ENCODE results near the gene HOXB1. TPM values are rescaled to one million over a fixed set of nuclear protein-coding genes. Genes with fewer than 3 reads are reported as not detected.

The HOXB1 gene
- total and polyA plus RNA-seq, 10 donors = 0.06 TPM; not detected in 9

DNA sequence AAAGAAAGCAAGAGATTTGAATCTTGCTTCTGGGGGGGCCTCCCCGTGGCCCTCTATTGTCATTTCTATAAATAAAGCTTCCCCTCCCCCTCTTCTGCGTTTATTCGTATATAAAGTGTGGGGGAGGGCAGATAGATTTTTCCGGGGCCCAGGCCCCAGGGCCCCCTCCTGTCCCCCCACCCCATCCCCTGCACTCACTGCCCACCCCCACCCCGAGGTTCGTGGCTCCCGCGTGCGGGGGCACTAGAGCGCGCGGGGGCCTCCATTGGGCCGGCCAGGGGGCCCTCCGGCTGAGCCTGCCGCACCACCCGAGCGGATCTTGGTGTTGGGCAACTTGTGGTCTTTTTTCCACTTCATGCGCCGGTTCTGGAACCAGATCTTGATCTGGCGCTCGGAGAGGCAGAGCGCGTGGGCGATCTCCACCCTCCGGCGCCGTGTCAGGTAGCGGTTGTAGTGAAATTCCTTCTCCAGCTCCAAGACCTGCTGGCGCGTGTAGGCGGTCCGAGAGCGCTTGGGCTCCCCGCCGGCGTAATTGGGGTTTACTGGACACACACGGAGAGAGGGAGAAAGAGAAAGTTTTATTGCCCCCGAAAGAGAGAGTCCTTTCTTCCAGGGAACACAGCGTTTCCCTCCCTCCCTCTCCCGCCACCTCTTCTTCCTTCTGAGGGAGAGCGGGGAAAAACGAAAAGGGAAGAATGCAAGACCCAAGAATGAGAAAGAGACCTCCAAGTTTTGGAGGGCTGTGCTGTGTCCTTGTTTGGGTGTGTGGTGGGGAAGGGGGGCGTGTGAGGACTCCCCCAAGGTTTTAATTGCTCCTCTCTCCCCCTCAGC lies 45.9 kb upstream of the HOXB1 start:
- peak overlapping the region; percentile 23 to 89 (median 81) for H3K27ac ChIP-seq
- H3K36me3 ChIP-seq = no peaks in the 10 kb centered on the region
- H3K4me1 ChIP-seq = peaks cover 5 to 73% (median 44%) of the 10 kb centered on the region in 6 donors
- no peaks in the 10 kb centered on the region for H3K9me3 ChIP-seq
- peaks cover 0 to 68% (median 50%) of the 10 kb centered on the region in 7 donors for H3K27me3 ChIP-seq (replicated peaks in 1 of 7)
- peak overlapping the region in 6 of 8 donors; percentile 15 to 85 (median 61) for H3K4me3 ChIP-seq
- intact Hi-C loops (cut with DNase I; ENCODE audit: low total_unique reads) = no loop called here
- 21 to 37% (median 29%) methylated on average over 21 to 43 of the region's 43 CpGs for WGBS, 5 donors
- no peak for DNase-seq
- TF ChIP-seq, protein P1, sequence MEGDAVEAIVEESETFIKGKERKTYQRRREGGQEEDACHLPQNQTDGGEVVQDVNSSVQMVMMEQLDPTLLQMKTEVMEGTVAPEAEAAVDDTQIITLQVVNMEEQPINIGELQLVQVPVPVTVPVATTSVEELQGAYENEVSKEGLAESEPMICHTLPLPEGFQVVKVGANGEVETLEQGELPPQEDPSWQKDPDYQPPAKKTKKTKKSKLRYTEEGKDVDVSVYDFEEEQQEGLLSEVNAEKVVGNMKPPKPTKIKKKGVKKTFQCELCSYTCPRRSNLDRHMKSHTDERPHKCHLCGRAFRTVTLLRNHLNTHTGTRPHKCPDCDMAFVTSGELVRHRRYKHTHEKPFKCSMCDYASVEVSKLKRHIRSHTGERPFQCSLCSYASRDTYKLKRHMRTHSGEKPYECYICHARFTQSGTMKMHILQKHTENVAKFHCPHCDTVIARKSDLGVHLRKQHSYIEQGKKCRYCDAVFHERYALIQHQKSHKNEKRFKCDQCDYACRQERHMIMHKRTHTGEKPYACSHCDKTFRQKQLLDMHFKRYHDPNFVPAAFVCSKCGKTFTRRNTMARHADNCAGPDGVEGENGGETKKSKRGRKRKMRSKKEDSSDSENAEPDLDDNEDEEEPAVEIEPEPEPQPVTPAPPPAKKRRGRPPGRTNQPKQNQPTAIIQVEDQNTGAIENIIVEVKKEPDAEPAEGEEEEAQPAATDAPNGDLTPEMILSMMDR (IDR thresholded peaks at IDR 0.05 in 8 of 11, conservative IDR thresholded peaks at IDR 0.05 in 3 of 11) = no peak
- peak in 1 of 3 donors; percentile 43 for TF ChIP-seq POLR2AphosphoS5 (IDR thresholded peaks at IDR 0.05)
- no peak for TF ChIP-seq POLR2A (IDR thresholded peaks at IDR 0.05)

DNA sequence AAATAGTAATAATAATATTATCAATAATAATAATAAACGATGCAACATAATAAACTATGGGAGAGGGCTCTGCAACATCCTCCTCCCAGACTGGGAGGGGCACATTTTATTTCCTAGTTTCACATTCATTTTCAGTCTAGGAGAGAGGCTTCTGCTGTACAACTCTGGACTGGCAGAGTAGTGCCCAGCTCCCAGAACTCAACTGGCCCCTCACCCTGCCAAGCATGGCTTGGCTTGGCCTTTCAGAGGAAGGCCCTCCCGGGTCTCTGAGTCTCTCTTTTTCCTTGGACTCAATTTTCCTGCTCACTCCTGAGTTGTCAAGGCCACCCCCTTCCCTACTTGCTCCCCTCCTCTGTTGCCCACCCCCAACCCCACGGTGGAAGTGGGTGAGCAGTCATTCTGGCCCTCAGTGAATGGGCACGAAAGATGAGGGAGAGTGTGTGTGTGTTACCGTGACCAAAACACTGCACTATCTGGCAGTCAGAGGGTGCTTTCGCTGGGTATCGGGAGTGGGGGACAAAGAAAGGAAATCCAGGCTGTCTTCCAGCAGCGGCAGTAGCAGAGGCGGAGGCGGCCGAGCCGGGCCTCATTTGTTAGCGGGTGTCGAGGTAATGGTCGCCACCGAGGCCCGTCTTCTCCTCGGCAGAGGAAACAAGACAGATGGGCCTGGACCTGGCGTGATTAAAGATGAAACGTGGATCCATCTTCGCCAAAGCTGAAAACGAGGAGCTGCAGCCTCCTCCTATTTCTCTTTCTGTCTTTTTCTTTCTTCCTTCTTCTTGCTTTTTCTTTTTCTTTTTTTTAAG lies 45.1 kb upstream of the HOXB1 start:
- Histone ChIP-seq H3K9me3 (no peaks in the 10 kb centered on the region), H3K4me3 (peak overlapping the region in 3 of 8 donors; percentile 55 to 85 (median 70)), H3K27me3 (replicated peaks in 1 of 7) (peaks cover 0 to 61% (median 41%) of the 10 kb centered on the region in 7 donors), H3K27ac (peak overlapping the region; percentile 23 to 89 (median 81)), H3K36me3 (no peaks in the 10 kb centered on the region), H3K4me1 (peaks cover 5 to 65% (median 40%) of the 10 kb centered on the region in 6 donors)
- WGBS, 5 donors = 48 to 65% (median 61%) methylated on average over 22 of the region's 22 CpGs
- intact Hi-C loops (cut with DNase I; ENCODE audit: low total_unique reads) = no loop called here
- DNase-seq = no peak
- peak in 2 of 3 donors; percentile 9 to 34 for TF ChIP-seq POLR2AphosphoS5 (IDR thresholded peaks at IDR 0.05)
- TF ChIP-seq POLR2A (IDR thresholded peaks at IDR 0.05) = no peak
- TF ChIP-seq, protein P1 (IDR thresholded peaks at IDR 0.05 in 8 of 11, conservative IDR thresholded peaks at IDR 0.05 in 3 of 11) = no peak

DNA sequence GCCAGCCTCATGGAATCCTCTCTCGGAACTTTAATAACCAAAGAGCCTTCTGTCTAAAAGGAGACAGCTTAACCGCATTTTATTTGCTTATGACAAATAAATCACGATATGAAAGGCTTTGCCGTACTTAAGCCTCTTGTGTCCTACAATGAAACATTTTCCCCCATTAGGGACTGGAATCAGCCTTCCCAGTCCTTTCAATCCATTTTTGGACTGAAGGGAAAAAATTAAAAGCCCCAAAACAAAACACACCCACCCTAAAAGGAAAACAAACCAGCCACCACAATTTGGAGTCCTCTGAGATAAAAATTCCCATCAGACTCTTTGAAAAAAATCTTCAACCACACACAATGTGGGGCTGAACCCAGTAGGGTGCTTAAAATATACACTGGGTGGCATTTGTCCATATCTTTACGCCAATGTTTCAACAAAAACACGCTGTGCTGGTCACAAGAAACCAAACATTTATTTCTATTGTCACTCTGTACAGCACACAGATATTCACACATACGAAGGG lies 44.3 kb upstream of the HOXB1 start:
- Histone ChIP-seq H3K4me1 (peaks cover 5 to 58% (median 40%) of the 10 kb centered on the region in 6 donors), H3K4me3 (peak overlapping the region in 1 of 8 donors; percentile 85), H3K27me3 (replicated peaks in 1 of 7) (peaks cover 0 to 61% (median 34%) of the 10 kb centered on the region in 7 donors), H3K27ac (peak overlapping the region in 7 of 8 donors; percentile 58 to 89 (median 83)), H3K36me3 (no peaks in the 10 kb centered on the region), H3K9me3 (no peaks in the 10 kb centered on the region)
- TF ChIP-seq, protein P1 (IDR thresholded peaks at IDR 0.05 in 8 of 11, conservative IDR thresholded peaks at IDR 0.05 in 3 of 11) = no peak
- no peak for TF ChIP-seq POLR2AphosphoS5 (IDR thresholded peaks at IDR 0.05)
- intact Hi-C loops (cut with DNase I; ENCODE audit: low total_unique reads) = no loop called here
- no peak for DNase-seq
- 66 to 84% (median 74%) methylated on average over 7 of the region's 7 CpGs for WGBS, 5 donors

Measured in spleen (tissue), 11 donors.